ENCODE measurements around the gene RPL28.
"Not testable (repeated sequence)": the region's sequence is repeated elsewhere in the genome, so short reads cannot be mapped to it uniquely, and the experiment has no call there.

Gene RPL28

DNA sequence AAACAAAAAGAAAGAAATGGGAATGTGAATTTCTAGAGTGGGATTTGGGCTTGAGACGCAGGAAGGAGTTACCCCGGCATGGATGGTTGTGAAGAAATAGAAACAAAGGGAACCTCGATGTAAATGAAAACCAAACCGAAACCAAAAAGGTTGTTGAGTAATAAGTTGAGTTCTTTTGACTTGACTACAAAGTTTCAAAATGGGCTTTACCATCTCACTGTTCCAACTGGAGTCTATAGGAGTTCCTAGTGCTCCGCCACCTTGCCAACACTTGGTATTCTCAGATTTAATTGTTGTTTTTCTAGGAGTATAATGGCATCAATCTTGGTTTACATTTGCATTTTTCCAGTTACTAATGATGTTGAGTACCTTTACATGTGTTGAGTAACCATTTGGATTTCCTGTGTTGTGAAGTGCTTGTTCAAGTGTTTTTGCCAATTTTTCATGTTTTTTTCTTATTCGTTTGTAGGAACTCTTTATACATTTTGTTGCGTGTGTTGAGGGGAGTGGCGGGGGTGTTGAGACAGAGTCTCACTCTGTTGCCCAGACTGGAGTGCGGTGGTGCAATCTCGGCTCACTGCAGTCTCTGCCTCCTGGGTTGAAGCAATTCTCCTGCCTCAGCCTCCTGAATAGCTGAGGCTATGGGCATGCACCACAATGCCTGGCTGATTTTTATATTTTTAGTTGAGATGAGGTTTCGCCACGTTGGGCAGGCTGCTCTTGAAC, 12.6 kb downstream of the RPL28 start:
- no peak for DNase-seq

DNA sequence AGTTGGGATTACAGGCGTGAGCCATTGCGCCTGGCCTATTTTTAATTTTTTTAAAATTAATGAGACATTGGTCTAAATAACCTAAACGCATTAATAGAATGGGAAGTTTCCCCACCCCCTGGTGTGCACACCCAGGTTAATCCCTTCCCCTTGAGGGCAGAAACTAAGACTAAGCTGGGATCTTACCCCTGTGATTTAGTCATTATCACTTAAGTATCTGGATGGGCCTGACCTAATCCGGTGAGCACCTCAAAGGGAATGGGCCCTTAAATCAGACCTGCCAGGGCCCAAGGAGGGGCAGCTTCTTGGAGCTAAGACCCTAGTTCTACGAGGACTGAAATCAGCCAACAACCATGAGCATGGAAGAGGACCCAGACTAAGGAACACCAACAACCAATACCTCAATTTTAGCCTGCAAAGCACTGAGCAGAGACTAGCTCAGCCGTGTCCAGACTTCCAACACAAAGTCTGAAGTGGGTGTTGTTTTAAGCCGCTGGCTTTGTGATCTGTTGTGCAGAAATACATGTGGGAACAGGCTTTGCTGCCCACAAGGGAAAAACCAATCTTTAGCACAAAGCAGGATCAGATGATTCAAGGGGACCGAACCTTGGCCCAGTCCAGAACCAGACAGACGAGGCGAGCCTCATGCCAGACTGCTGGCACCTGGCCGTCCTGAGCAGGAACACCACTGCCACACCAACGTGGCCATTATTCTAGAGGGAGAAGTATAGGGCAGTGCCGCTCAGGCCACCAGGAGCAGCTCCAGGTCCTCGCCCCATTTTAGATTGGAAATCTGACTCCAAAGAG, 14.8 kb downstream of the RPL28 start:
- DNase-seq, result no peak

DNA sequence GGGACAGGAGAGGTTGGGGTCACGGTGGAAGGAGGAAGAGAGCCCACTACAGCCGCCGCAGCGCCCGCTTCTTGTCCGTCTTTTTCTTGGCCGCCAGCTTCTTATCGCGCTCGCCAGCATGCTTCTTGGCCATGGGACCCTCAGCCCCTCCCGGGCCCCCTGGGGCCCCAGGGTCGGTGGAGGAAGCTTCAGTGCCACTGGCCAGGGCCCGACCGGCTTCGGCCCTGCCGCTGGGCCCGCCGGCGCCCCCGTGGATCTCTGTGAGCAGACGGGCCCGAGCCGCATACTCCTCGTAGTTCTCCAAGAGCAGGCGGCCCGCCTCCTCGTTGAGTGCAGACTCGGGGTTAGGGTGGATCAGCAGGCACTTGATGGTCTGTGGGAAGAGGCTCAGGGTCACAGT, 15.7 kb downstream of the RPL28 start:
- not testable (repeated sequence) for DNase-seq

DNA sequence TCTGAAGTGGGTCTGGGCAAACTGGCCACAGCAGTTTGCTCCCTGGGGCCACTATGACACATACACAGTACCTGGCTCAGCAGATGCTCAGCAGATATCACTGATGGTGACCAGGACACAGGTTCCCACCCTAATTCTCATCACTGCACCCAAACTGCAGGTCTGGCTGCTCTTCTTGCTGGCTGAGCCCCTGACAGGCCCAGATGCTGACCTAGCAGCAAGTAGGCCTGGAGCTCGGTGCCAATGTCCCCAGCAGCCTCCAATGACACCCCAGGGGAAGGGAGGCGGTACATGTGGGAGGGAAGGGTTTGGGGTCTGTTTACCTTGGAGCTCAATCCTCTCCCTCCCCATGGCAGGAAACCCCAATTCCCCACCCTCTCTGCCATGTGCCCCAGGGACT, 16.8 kb downstream of the RPL28 start:
- no peak for DNase-seq

DNA sequence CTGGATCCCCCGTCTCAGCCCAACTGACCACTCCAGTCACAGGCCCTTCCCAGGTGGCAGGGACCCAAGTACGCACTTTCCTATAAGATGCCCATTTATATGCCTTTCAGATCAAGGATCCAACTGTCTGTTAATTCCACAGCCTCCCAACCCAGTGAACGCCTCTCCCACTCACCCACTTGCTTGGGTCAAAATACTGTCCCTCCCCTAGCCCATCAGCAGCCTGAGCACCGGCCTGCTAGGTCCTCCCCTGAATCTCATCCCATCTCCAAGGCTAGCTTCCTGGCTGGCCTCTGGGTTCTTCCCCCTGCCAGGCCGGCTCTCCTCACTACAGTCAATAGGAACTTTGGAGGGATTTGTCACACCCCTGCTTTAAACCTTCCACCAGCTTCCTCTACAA, 19.9 kb downstream of the RPL28 start:
- DNase-seq, result no peak

DNA sequence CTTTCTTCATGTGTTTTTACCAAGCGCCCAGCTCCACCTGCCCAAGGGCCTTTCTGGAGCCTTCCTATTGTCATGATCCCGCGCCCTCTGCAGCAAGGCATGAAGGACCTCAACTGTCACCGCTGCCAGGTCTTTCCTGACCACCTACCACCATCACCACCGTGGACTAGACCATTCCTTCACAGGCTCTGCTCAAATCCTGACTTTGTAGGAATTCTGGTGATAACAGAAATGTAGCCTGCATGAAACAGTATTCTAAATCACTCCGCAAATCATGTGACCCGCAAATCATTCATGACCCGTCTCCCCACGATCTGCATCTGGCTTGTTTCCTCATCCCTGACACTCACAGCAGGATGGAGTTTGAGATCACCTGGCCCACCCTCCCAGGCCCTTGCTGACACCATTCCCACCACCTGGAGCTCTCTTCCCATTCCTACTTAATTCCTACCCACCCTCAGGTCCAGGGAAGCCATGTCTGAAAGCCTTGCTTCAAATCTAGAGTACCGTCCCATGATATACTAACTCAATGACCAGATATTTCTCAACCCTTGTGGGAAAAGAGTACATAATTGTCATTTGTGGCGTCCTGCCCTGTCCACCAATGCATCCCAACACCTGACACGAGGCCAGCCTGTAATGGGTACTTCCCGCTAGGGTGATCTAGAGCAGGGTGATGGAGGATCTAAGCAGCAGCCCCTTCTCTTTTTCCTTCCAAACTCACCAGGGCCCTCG, 20.5 kb downstream of the RPL28 start:
- DNase-seq, result peak in 1 of 2 donors; percentile 19

DNA sequence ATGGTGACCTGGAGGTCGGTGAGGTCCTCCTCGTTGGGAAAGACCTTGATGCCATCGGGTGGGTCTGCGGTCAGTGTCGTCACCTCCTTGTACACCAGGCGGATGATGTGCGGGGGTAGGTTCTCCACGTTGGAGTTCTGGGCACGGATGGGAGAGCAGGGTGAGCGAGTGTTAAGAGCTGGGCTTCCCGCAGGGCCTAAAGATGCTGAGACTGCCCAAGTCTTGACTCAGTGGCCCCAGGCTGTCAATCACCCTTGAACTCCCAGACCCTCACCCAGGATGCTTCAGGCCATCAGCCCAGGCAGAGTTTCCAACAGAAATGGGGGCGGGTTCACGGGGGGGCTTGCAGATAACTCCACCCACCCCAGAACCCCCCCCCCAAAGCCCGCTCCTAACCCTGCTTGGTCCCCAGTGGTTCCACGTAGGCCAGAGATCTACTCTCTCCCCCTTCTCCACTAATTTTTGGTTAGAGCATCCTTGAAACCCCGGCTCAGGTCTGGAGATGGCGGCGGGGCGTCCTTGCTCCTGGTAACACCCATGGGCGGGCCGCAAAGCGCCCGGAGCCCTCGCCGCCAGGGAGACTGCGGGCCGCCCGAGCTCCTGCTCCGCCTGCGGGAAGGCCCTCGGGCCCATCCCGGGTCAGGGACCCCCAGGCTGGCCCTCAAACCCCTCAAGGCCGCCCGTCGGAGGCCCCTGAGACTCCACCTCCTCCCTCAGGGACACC, 21.3 kb downstream of the RPL28 start:
- peak in 1 of 2 donors; percentile 27 for DNase-seq

DNA sequence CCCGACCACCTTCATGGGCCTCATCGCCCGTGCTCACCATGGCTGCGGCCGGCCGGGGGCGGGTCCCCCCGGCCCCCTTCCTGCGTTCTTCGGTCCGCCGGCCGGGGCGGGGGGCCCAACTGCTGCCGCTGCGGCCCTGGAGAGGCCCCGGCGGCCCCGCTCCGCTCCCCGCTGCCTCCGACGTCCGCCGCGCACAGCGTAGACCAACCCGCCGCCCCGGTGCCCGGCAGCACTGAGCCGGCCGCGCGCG, 21.7 kb downstream of the RPL28 start, which contains the start of gene UBE2S:
Gene UBE2S (minus strand): TSS at position 239 of the 250 bp plus-strand sequence. CDS start 199 bp downstream, at position 40.
- not testable (repeated sequence) for DNase-seq

DNA sequence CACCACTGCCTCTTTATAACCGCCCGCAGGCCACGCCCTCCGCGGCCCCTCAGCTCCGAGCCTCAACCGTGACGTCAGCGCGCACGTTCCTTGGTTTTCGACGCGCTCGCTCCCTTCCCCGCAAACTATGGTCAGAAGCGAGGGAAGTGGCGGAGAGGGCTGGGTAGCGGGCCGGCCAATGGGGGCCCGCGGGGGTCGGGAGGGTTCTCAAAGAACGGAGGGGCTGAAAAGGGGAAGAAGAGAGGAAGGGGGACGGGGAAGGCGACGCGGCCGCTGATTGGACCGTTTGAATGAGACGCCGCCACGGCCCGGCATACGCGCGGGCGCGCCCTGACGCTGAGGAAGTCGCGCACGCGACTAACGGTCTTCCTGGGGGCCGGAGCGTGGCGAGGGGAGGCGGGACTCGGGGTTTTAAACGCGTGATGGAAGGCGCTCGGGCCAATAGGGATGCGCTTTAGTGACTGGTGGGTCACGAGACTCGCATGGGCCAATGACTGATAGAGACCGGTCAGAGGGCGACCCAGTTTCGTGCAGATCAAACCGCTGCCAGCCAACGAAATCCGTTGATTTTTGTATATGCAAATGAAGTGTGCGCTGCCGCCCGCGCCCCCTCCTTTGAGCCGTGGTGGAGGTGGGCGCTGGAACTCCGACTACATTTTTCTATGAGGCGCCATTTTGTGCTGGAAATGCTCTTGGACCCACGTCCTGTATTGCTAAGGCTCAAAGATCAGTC, 22.2 kb downstream of the RPL28 start:
- peak; percentile 99 for DNase-seq

DNA sequence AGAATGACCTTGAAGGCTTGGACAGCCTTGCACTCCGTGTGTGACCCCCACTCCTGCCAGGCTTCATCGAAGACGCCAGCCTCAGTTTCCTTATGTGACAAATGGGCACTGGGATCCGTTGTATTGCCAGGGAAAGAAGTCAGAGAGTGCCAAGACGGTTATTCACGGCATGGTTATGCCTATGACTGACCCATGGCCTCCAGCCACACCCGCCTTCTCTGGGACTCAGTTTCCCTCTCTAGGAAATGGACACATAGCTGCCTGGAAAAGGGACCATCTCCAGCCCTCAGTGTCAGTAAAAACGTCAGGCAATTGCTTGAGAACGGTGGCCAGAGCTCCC, 22.8 kb downstream of the RPL28 start:
- DNase-seq, result no peak

DNA sequence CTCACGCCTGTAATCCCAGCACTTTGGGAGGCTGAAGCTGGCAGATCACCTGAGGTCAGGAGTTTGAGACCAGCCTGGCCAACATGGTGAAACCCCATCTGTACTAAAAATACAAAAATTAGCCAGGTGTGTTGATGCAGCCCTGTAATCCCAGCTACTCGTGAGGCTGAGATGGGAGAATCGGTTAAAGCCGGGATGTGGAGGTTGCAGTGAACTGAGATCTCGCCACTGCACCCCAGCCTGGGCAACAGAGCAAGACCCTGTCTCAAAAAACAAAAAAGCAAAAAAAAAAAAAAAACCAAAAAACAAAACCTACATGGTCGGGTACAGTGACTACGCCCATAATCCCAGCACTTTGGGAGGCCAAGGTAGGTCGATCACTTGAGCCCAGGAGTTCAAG, 23.4 kb downstream of the RPL28 start:
- not testable (repeated sequence) for DNase-seq

DNA sequence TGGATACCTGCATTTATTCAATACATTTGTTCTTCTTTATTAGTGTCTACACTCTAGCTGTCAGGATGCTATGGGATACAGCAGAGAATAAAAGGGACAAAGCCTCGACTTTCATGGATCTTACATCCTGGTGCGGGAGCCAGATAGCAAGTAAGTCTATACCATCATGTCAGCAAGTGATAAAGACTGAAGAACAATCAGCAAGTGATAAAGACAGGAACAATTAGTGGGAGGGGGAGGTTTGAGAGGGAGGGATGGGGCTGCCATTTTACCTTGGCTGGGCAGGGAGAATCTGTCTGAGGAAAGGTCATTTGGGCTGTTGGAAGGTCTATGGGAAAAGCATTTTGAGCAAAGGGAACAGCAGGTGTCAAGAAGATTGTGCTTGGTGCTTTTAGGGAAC, 24.4 kb downstream of the RPL28 start:
- no peak for DNase-seq

DNA sequence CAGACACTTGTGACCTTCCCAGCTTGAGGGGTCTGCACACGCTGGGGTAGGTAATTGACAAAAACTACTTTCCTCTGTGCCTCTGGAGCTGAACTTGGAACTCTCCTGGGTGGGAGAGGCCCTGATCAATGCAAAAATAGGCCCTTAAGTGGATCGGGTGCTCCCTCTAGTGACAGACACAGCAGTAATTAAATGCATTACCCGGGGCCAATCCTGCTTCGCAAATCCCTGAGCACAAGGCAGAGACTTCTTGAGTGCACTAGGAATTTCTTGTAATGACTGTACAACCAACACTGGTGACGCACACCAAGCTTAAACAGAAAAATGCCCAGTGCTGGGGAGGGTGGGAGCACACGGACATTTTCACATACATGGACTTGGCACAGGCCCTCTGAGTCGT, 32.5 kb downstream of the RPL28 start:
- DNase-seq, result peak; percentile 61 to 72

DNA sequence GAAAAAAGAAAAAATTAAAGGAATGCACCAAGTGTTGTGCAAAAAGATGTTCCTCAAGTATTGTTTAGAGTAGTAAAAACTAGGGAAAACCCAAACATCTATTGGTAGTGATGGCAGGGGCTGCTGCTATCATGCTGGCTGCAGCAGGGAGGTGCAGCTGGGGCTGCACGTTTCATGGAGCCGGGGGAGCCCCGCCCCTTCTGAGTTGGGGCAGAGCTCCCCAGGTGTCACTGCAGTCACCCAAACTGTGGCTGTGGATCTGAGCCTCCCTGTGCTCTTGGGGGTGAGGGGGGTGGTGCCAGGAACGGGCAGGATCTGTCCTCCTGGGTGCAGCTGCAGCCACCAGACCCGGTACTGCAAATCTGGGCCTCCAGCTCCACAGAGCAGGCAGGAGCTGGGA, 33.4 kb downstream of the RPL28 start:
- no peak for DNase-seq

DNA sequence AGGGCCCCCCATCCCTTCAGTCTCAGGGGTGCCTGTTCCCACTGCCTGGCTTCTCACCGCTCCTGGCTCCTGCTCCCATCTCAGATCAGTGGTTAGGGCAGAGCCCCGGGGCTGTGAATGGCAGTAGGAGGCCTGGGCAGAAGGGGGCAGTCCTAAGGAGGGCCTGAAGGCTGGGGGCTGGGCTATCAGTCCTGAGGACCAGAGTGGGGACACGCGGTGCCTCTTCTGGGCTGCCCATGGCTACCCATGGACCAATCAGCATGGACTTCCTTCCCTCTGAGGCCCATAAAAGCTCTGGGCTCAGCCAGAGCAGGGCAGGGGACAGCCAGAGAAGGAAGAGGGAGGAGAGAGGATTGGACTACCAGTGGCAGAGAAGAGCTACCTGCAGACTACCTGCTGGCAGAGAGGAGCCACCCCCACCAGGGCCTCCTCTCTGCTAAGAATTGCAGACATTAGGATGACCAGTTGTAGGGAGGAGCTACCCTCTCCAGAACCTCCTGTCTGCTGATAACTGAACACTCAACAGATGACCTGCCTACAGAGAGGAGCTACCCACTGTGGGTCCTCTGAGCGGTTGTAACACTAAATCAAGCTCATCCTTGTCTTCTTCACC, 34.0 kb downstream of the RPL28 start:
- DNase-seq, result no peak

DNA sequence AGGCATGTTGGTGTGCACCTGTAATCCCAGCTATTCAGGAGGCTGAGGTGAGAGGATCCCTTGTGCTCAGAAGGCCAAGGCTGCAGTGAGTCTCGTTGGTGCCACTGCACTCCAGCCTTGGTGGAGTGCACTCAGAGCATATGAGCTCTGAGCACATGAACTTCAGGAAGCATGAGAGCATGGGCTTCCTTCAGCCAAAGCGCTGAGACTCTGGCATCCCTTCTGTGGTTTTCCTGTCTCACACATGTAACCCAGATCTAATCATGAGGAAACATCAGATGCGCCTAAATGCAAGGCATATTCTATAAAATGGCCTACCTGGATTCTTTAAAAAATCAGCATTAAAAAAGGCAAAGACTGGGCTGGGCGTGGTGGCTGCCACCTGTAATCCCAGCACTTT, 35.5 kb downstream of the RPL28 start:
- DNase-seq, result peak; percentile 27 to 56

DNA sequence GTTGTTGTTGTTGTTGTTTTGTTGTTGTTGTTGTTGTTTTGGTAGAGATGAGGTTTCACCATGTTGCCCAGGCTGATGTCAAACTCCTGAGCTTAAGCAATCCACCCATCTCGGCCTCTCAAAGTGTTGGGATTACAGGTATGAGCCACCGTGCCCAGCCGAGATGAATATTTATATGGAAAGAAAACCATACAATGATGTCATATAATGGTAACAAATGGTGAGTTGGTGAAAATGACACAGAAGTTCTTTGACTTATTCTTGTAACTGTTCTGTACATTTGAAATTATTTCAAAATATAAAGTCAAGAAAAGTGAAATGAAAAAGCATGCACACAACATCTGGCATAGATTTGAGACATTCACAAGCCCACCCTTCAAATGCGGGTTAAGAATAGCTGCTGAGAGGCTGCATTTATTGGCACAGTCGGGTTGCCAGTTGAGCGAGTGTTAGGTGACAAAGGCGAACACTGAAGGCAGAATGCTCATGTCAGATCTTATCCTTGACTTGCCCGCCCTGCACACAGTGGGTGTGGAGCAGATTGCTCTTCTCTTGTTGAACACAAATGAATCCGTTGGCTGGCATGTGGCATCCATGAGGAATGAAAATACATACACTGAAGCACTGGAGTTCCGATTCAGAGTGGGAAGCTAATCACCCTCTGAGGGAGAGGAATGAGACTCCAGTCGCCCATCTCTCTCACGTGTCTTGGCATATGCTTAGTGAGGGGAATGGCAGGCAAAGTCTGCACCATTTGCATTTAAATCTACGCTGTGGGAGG, 37.7 kb downstream of the RPL28 start:
- DNase-seq, result no peak

DNA sequence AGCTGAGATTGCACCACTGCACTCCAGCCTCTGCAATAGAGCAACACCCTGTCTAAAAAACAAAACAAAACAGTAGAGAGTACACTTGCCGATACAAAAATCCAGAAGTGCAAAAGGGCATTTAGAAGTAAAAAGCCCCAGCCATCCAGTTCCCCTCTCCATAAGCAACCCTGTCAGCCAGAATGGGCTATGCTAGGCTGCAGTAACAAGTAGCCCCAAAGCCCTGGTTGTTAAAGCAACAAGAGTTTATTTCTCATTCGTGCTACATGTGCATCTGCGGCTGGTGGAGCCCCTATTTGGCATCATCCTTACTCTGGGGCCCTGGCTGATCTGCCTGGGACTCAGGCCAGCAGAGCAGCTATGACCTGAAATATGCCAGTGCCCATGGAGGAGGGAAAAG, 38.8 kb downstream of the RPL28 start:
- no peak for DNase-seq

DNA sequence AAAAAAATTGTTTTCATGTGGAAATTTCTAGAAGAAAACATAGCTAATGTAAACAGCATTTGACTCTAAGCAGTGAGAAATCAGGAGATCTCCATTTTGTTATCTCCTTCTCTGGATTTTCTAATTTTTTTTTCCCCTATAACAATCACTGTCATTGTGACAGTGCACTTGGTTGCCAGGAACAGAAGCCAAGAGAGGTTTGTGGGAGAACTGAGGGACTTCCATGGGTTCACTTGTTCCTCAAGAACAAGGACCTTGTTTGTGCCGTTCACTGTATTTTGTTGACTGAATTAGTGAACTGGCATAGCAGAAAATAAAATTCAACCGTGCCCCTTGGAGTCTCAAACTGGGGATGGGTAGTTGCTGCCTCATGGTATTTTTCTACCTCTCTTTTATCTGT, 40.3 kb downstream of the RPL28 start:
- no peak for DNase-seq

DNA sequence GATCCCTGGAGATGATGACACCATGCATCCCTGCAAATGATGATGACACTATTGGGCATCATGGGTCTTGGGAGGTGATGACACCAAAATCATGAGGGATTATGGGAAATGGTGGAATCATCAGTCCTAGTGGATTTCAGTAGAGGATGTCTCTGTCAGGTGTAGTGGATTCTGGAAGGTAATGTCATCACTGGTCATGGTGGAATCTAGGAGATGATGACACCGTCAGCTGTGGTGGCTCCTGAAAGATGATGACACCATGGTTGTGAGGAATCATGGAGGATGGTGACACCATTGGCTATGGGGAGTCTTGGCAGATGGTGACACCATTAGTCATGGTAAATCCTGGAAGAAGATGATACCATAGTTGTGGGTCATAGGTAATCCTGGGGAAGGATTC, 45.5 kb downstream of the RPL28 start:
- DNase-seq, result no peak

DNA sequence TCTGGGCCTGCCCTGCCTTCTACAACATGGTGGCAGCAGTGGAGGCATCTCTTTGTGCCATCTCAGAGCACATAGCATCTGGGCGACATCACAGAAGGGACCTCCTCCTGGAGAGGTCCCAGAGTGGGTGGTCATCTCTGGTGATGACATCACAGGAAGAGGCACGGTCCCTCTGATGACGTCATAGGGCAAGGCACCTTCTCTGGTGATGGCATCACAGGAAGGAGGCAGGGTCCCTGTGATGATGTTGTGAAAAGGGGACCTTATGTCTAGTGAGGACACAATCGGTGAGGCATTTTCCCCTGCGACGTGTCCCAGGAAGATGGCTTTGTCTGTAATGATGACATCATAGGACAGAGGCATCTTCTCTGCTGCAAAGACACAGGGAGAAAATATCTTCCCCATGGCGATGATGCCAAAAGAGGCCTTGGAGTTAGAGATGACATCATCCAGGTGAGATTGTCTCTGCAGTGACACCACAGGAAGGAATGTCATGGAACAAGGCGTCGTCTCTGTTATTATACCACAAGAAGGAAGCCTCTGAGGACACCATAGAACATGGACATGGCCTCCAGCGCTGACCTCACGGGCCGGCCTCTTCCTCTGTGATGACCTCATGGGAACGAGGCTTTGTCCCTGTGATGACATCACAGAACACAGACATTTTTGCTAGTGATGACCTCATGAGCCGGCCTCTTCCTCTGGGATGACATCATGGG, 46.7 kb downstream of the RPL28 start:
- no peak for DNase-seq

Data from CD4-positive, alpha-beta T cell treated with Interleukin-4 for 1 hour (primary cell).